Epidermal melanocyte (primary cell): ENCODE results near the gene CEP131.

Experiments
- DNase-seq: peaks from one replicate; pipeline ENCODE4 v3.0.0; 2011; ENCODE audit warnings: low spot score; ENCODE audit not compliant: insufficient read length

The CEP131 gene

GRCh38 chr17:81222906-81223761, at the start of gene CEP131:
Gene CEP131, minus strand, starts transcription at chr17:81222965. Its CDS starts 2,909 bp downstream, at chr17:81220056.
- peak; percentile 100 for DNase-seq

- no peak for DNase-seq
These were observed 48.5 kb upstream of the CEP131 start for GRCh38 chr17:81271226-81271625.

- DNase-seq, result no peak
These were observed 47.5 kb upstream of the CEP131 start for GRCh38 chr17:81270279-81270678.

GRCh38 chr17:81267390-81268067, 44.8 kb upstream of the CEP131 start:
- DNase-seq, result no peak

- DNase-seq, result no peak
These were observed 42.8 kb upstream of the CEP131 start for GRCh38 chr17:81265576-81265975.

GRCh38 chr17:81264640-81265039, 41.9 kb upstream of the CEP131 start:
- DNase-seq, result no peak

- DNase-seq, result no peak
These were observed 40.8 kb upstream of the CEP131 start for GRCh38 chr17:81263371-81264181.

GRCh38 chr17:81261582-81262336, 39.0 kb upstream of the CEP131 start:
- DNase-seq, result no peak

GRCh38 chr17:81261096-81261495, 38.3 kb upstream of the CEP131 start:
- DNase-seq, result no peak

GRCh38 chr17:81260641-81261040, 37.9 kb upstream of the CEP131 start:
- no peak for DNase-seq

GRCh38 chr17:81260171-81260570, 37.4 kb upstream of the CEP131 start:
- no peak for DNase-seq

- no peak for DNase-seq
These were observed 36.4 kb upstream of the CEP131 start for GRCh38 chr17:81259058-81259605.

GRCh38 chr17:81258292-81258691, 35.5 kb upstream of the CEP131 start:
- DNase-seq, result no peak

GRCh38 chr17:81257533-81257932, 34.8 kb upstream of the CEP131 start:
- no peak for DNase-seq

GRCh38 chr17:81256616-81257015, 33.9 kb upstream of the CEP131 start:
- no peak for DNase-seq

GRCh38 chr17:81254955-81255717, 32.4 kb upstream of the CEP131 start:
- DNase-seq, result peak; percentile 82

- peak; percentile 72 for DNase-seq
These were observed 30.8 kb upstream of the CEP131 start for GRCh38 chr17:81253358-81254131.

- no peak for DNase-seq
These were observed 30.2 kb upstream of the CEP131 start for GRCh38 chr17:81252987-81253329.

- DNase-seq, result no peak
These were observed 29.7 kb upstream of the CEP131 start for GRCh38 chr17:81252326-81252986.
